OCI-LY1 (cell line): ENCODE data around the gene PACRG.

Experiments used
- CTCF ChIP-seq: fragments of 200-600 bp; sonication (generic), shearing (Covaris generic); IDR thresholded peaks from 2 replicates; pipeline ENCODE4 v1.5.1; 2017; ENCODE audit warnings: mild to moderate bottlenecking, antibody characterized with exemption, low read length, moderate library complexity, mixed read lengths
- EZH2 ChIP-seq: fragments of 200-600 bp; sonication (generic), shearing (Covaris generic); IDR thresholded peaks from 2 replicates; pipeline ENCODE4 v1.8.0; 2017; ENCODE audit warnings: borderline replicate concordance, mixed run types, mild to moderate bottlenecking, antibody characterized with exemption, low read length, moderate library complexity, mixed read lengths

- TF ChIP-seq CTCF (no peak), EZH2 (no peak)
These were observed 42.4 kb downstream of the PACRG start for GRCh38 chr6:162770136-162770535.
